SK-N-SH treated with all-trans-retinoic acid at 6 μM for 48 hours (cell line): ENCODE measurements around the gene MGAT5B.

Source experiments
- ATAC-seq: fragments of 200-7000 bp; cut with Tn5 transposase; 3 replicates; pipeline ENCODE4 v1.9.1; 2020; ENCODE audit warnings: mild to moderate bottlenecking, moderate library complexity
- BACH2 ChIP-seq: fragments of 250-450 bp; sonication (Bioruptor Pico); IDR thresholded peaks from 2 replicates; pipeline ENCODE4 v1.9.0; 2021; ENCODE audit warnings: mild to moderate bottlenecking, borderline replicate concordance
- CREB5 ChIP-seq: fragments of 250-450 bp; sonication (Bioruptor Pico); IDR thresholded peaks from 2 replicates; pipeline ENCODE4 v1.5.1; 2020; ENCODE audit warnings: low read depth, mild to moderate bottlenecking, moderate library complexity
- CSDC2 ChIP-seq: fragments of 250-450 bp; sonication (Bioruptor Pico); IDR thresholded peaks from 2 replicates; pipeline ENCODE4 v1.5.0; 2020; ENCODE audit warnings: mild to moderate bottlenecking, moderate library complexity
- CSRNP3 ChIP-seq: fragments of 250-450 bp; sonication (Bioruptor Pico); IDR thresholded peaks from 2 replicates; pipeline ENCODE4 v1.5.1; 2021; ENCODE audit warnings: mild to moderate bottlenecking, moderate library complexity
- ESRRG ChIP-seq: fragments of 250-450 bp; sonication (Bioruptor Pico); IDR thresholded peaks from 2 replicates; pipeline ENCODE4 v1.6.1; 2021; ENCODE audit warnings: mild to moderate bottlenecking
- GLIS3 ChIP-seq: fragments of 250-450 bp; sonication (Bioruptor Pico); IDR thresholded peaks from 2 replicates; pipeline ENCODE4 v1.5.0; 2020; ENCODE audit warnings: mild to moderate bottlenecking, moderate library complexity
- ISL1 ChIP-seq: fragments of 250-450 bp; sonication (Bioruptor Pico); IDR thresholded peaks from 2 replicates; pipeline ENCODE4 v2.1.2; 2022; ENCODE audit warnings: mild to moderate bottlenecking, moderate library complexity
- OSR1 ChIP-seq: fragments of 250-450 bp; sonication (Bioruptor Pico); IDR thresholded peaks from 2 replicates; pipeline ENCODE4 v1.8.0; 2022; ENCODE audit warnings: moderate library complexity, mild to moderate bottlenecking, inconsistent platforms
- PATZ1 ChIP-seq: fragments of 250-450 bp; sonication (Bioruptor Pico); IDR thresholded peaks from 2 replicates; pipeline ENCODE4 v1.8.0; 2020; ENCODE audit warnings: mild to moderate bottlenecking, moderate library complexity, borderline replicate concordance
- PPARA ChIP-seq: fragments of 250-450 bp; sonication (Bioruptor Pico); IDR thresholded peaks from 2 replicates; pipeline ENCODE4 v1.5.0; 2020; ENCODE audit warnings: mild to moderate bottlenecking, borderline replicate concordance
- RARB ChIP-seq: fragments of 250-450 bp; sonication (Bioruptor Pico); IDR thresholded peaks from 2 replicates; pipeline ENCODE4 v1.8.0; 2021; ENCODE audit warnings: mild to moderate bottlenecking, moderate library complexity
- SNAI2 ChIP-seq: fragments of 250-450 bp; sonication (Bioruptor Pico); IDR thresholded peaks from 2 replicates; pipeline ENCODE4 v1.5.0; 2020; ENCODE audit warnings: mild to moderate bottlenecking, moderate library complexity
- TCF4 ChIP-seq: fragments of 250-450 bp; sonication (Bioruptor Pico); IDR thresholded peaks from 2 replicates; pipeline ENCODE4 v1.8.0; 2021; ENCODE audit warnings: mild to moderate bottlenecking, moderate library complexity, borderline replicate concordance
- TOX ChIP-seq: fragments of 250-450 bp; sonication (Bioruptor Pico); IDR thresholded peaks from 2 replicates; pipeline ENCODE4 v1.8.0; 2021; ENCODE audit warnings: mild to moderate bottlenecking, moderate library complexity, borderline replicate concordance
- TSHZ2 ChIP-seq: fragments of 250-450 bp; sonication (Bioruptor Pico); IDR thresholded peaks from 2 replicates; pipeline ENCODE4 v1.5.0; 2020; ENCODE audit warnings: mild to moderate bottlenecking, moderate library complexity
- ZC3H10 ChIP-seq: fragments of 250-450 bp; sonication (Bioruptor Pico); IDR thresholded peaks from 2 replicates; pipeline ENCODE4 v1.5.1; 2021; ENCODE audit warnings: mild to moderate bottlenecking, moderate library complexity
- ZFP3 ChIP-seq: fragments of 250-450 bp; sonication (Bioruptor Pico); IDR thresholded peaks from 2 replicates; pipeline ENCODE4 v1.5.0; 2020; ENCODE audit warnings: mild to moderate bottlenecking, moderate library complexity
- ZFP30 ChIP-seq: fragments of 450-650 bp; formaldehyde crosslinking; IDR thresholded peaks from 2 replicates; pipeline ENCODE4 v1.5.0; 2022; ENCODE audit warnings: mild to moderate bottlenecking, moderate library complexity
- ZNF565 ChIP-seq: fragments of 450-650 bp; formaldehyde crosslinking; conservative IDR thresholded peaks from 2 replicates; pipeline ENCODE4 v1.5.0; 2020; ENCODE audit warnings: low read depth, mild to moderate bottlenecking, moderate library complexity
- ZNF70 ChIP-seq: fragments of 450-650 bp; formaldehyde crosslinking; IDR thresholded peaks from 2 replicates; pipeline ENCODE4 v1.5.0; 2020; ENCODE audit warnings: mild to moderate bottlenecking, moderate library complexity
- ZNF8 ChIP-seq: fragments of 450-650 bp; formaldehyde crosslinking; IDR thresholded peaks from 2 replicates; pipeline ENCODE4 v1.5.0; 2020; ENCODE audit warnings: mild to moderate bottlenecking, moderate library complexity
- TF ChIP-seq, protein P1 (sequence below): fragments of 250-450 bp; sonication (Bioruptor Pico); IDR thresholded peaks from 2 replicates; pipeline ENCODE4 v1.8.0; 2021; ENCODE audit warnings: low read depth, mild to moderate bottlenecking, moderate library complexity, borderline replicate concordance

Gene MGAT5B

GRCh38 chr17:76995387-76996105 is 127.3 kb downstream of the MGAT5B start:
- no peak for ATAC-seq
- TF ChIP-seq ZFP3: no peak
- no peak for TF ChIP-seq GLIS3 (CRISPR knock-in tag)
- TF ChIP-seq ZFP30 (CRISPR knock-in tag): no peak
- TF ChIP-seq ZC3H10 (CRISPR knock-in tag): no peak
- no peak for TF ChIP-seq ISL1 (CRISPR knock-in tag)
- no peak for TF ChIP-seq RARB
- no peak for TF ChIP-seq ZNF8 (CRISPR knock-in tag)
- TF ChIP-seq CREB5 (CRISPR knock-in tag): no peak
- no peak for TF ChIP-seq BACH2 (CRISPR knock-in tag)
- no peak for TF ChIP-seq CSDC2
- TF ChIP-seq, protein P1, sequence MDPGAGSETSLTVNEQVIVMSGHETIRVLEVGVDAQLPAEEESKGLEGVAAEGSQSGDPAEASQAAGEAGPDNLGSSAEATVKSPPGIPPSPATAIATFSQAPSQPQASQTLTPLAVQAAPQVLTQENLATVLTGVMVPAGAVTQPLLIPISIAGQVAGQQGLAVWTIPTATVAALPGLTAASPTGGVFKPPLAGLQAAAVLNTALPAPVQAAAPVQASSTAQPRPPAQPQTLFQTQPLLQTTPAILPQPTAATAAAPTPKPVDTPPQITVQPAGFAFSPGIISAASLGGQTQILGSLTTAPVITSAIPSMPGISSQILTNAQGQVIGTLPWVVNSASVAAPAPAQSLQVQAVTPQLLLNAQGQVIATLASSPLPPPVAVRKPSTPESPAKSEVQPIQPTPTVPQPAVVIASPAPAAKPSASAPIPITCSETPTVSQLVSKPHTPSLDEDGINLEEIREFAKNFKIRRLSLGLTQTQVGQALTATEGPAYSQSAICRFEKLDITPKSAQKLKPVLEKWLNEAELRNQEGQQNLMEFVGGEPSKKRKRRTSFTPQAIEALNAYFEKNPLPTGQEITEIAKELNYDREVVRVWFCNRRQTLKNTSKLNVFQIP (CRISPR knock-in tag): no peak
- TF ChIP-seq PPARA (CRISPR knock-in tag): no peak
- no peak for TF ChIP-seq ZNF70
- no peak for TF ChIP-seq SNAI2
- TF ChIP-seq TOX: no peak

GRCh38 chr17:76996741-76997694 is 128.8 kb downstream of the MGAT5B start:
- TF ChIP-seq ZFP3 (no peak), ESRRG (CRISPR knock-in tag) (no peak), ZNF565 (CRISPR knock-in tag) (no peak), TCF4 (CRISPR knock-in tag) (no peak), TSHZ2 (no peak), BACH2 (CRISPR knock-in tag) (no peak), CSDC2 (no peak), OSR1 (no peak), GLIS3 (CRISPR knock-in tag) (no peak), PATZ1 (CRISPR knock-in tag) (no peak), ZNF70 (no peak), ZNF8 (CRISPR knock-in tag) (no peak), ISL1 (CRISPR knock-in tag) (no peak), ZFP30 (CRISPR knock-in tag) (no peak), PPARA (CRISPR knock-in tag) (no peak), CSRNP3 (no peak), RARB (no peak)
- TF ChIP-seq, protein P1 (CRISPR knock-in tag): no peak
- TF ChIP-seq, all 23 proteins: peak for 0
- ATAC-seq: no peak
